GM12873 (cell line): ENCODE results near the gene ADCY2.

Source experiments
- CTCF ChIP-seq: IDR thresholded peaks from 2 replicates; pipeline ENCODE4 v1.5.1; 2012; ENCODE audit warnings: low read depth, mild to moderate bottlenecking, moderate library complexity, low read length, control low read depth; ENCODE audit not compliant: insufficient read depth; ENCODE audit errors: missing control alignments

The ADCY2 gene

GRCh38 chr5:7629561-7629960, 233.6 kb downstream of the ADCY2 start:
- no peak for TF ChIP-seq CTCF

DNA sequence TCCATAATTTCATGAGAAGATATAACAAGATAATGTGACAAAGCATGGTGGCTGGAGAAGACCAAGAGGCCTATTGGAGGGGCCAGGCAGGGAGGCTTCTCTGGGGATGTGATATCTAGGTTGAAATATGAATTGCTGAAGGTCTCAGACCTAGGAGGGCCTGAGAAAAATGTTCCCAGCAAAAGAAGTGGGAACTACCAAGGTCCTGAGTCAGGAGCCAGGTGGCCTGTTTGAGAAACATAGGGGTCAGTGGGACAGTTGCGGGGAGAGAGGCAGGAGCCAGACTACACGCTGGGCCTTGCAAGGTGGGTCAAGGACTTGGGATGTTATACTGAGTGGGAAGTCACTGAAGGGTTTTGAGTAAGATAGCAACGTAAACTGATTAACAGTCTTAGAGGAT, 238.9 kb downstream of the ADCY2 start:
- TF ChIP-seq CTCF, result no peak

- no peak for TF ChIP-seq CTCF
Observed at GRCh38 chr5:7638456-7638855, 242.5 kb downstream of the ADCY2 start.

GRCh38 chr5:7642029-7642428, 246.1 kb downstream of the ADCY2 start:
- TF ChIP-seq CTCF, result no peak

- no peak for TF ChIP-seq CTCF
Observed at GRCh38 chr5:7644723-7645122, 248.8 kb downstream of the ADCY2 start.

GRCh38 chr5:7650755-7651154, 254.8 kb downstream of the ADCY2 start:
- TF ChIP-seq CTCF, result no peak

DNA sequence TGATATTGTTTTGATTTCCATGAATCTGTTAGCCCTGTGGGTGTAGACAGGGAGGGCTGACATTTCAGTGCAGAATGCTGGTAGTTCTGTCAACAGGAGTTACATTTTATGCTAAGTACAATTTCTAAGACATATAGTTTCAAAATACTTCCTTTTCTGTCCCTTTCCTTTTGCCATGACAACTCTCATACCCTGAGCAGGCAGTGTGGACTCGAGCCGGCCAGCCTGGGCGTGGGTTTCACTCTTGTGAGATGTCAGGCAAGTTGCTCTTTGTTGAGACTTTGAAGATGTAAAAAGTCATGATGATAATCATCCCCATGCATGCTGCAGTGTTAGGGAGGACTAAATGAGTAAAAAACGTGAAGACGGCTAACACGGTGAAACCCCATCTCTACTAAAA, 257.1 kb downstream of the ADCY2 start:
- no peak for TF ChIP-seq CTCF
